T-cell (primary cell): ENCODE results near the gene CDH8. TPM values are rescaled to one million over a fixed set of nuclear protein-coding genes. Genes with fewer than 3 reads are reported as not detected.

Experiments used
- ATAC-seq, 4 experiments: fragments of 200-7000 bp in 3 of 4; fragments of 150-1000 bp in 1 of 4; cut with Tn5 transposase; replicated peaks in 1 of 4; 1 replicate in 3 of 4; 2 replicates in 1 of 4; pipeline ENCODE4 v1.10.0; 2021; ENCODE audit warnings: moderate library complexity in 3 of 4, mild to moderate bottlenecking in 2 of 4, moderate number of reproducible peaks in 1 of 4
- CTCF ChIA-PET, 2 donors: fragments of 300-600 bp; sonication (Branson Sonifier 250); formaldehyde crosslinking; loops; one replicate each; lab custom pipeline; 2022; ENCODE audit warnings: antibody characterized with exemption in 2 of 2; lab: Charles Lee
- POLR2A ChIA-PET, 2 donors: fragments of 300-600 bp; sonication (Branson Sonifier 250); formaldehyde crosslinking; loops; one replicate each; lab custom pipeline; 2022; ENCODE audit warnings: antibody characterized with exemption in 2 of 2; lab: Charles Lee
- DNase-seq, 35 experiments: peaks; one replicate each; pipeline versions ENCODE4 v3.0.0 to v3.0.0-alpha.2; 2013 to 2023
- H3K27ac ChIP-seq: one replicate; pipeline ENCODE4 v1.5.1; 2013; ENCODE audit warnings: low read length
- H3K27me3 ChIP-seq, 2 experiments: replicated peaks in 1 of 2; 1 replicate in 1 of 2; 2 replicates in 1 of 2; pipeline versions ENCODE4 v1.6.1 to v1.7.0; 2013; ENCODE audit warnings: low read length in 1 of 2, mixed read lengths in 1 of 2; ENCODE audit not compliant: control insufficient read depth in 2 of 2, insufficient read depth in 2 of 2; ENCODE audit errors: extremely low read depth in 1 of 2
- H3K36me3 ChIP-seq, 2 donors: 1 replicate in 1 of 2; 2 replicates in 1 of 2; pipeline versions ENCODE4 v1.6.1 to v1.7.0; 2013; ENCODE audit warnings: low read length in 1 of 2; ENCODE audit not compliant: control insufficient read depth in 2 of 2, insufficient read depth in 1 of 2; ENCODE audit errors: extremely low read depth in 1 of 2
- H3K4me1 ChIP-seq, 2 experiments: 1 replicate in 1 of 2; 2 replicates in 1 of 2; pipeline versions ENCODE4 v1.6.1 to v1.7.0; 2013; ENCODE audit warnings: low read length in 2 of 2, mixed read lengths in 1 of 2; ENCODE audit not compliant: insufficient read depth in 2 of 2, control insufficient read depth in 1 of 2; ENCODE audit errors: extremely low read depth in 1 of 2
- H3K4me3 ChIP-seq, 2 donors: 1 replicate in 1 of 2; 2 replicates in 1 of 2; pipeline versions ENCODE4 v1.5.1 to v1.7.0; 2013; ENCODE audit warnings: mild to moderate bottlenecking in 2 of 2, low read length in 1 of 2, moderate library complexity in 1 of 2; ENCODE audit not compliant: control insufficient read depth in 1 of 2; ENCODE audit errors: extremely low read depth in 1 of 2
- H3K9me3 ChIP-seq: 2 replicates; pipeline ENCODE4 v1.7.0; 2013
- H3K27ac Mint-ChIP-seq, 2 donors: one replicate each; pipeline ENCODE4 v1.8.0; 2020 to 2021; ENCODE audit warnings: mild to moderate bottlenecking in 2 of 2, mixed read lengths in 2 of 2
- H3K27me3 Mint-ChIP-seq, 2 donors: one replicate each; pipeline ENCODE4 v1.8.0; 2021 to 2022; ENCODE audit warnings: mixed read lengths in 2 of 2
- H3K36me3 Mint-ChIP-seq: one replicate; pipeline ENCODE4 v1.8.0; 2021; ENCODE audit warnings: mixed read lengths
- H3K4me1 Mint-ChIP-seq, 3 donors: one replicate each; pipeline ENCODE4 v1.8.0; 2020 to 2022; ENCODE audit warnings: mixed read lengths in 3 of 3, mild to moderate bottlenecking in 1 of 3
- H3K4me3 Mint-ChIP-seq, 3 donors: one replicate each; pipeline ENCODE4 v1.8.0; 2020 to 2022; ENCODE audit warnings: mild to moderate bottlenecking in 3 of 3, mixed read lengths in 3 of 3, moderate library complexity in 3 of 3
- H3K9me3 Mint-ChIP-seq, 3 donors: one replicate each; pipeline ENCODE4 v1.8.0; 2020 to 2022; ENCODE audit warnings: mixed read lengths in 3 of 3
- WGBS: methylation state at CpG from one replicate; pipeline ENCODE4 v1.1.5; 2013; ENCODE audit warnings: missing lambda C conversion rate; ENCODE audit not compliant: insufficient coverage; 5-methylcytosine and 5-hydroxymethylcytosine counted together
- total RNA-seq, 35 experiments: library from RNA in 6 of 35; stranded (reverse) in 6 of 35; fragments of 120-200 nt in 1 of 35; gene quantifications; one replicate each; pipeline versions ENCODE4 v1.2.1 to v1.2.4 and lab custom pipeline; 2013 to 2026

Gene CDH8
- total RNA-seq, 5 donors from 2014 or later (not counting 1 experiment from before 2014, with no cell fraction given): 0.39 to 1.0 TPM; not detected in 3

GRCh38 chr16:61678182-61678581, 358.1 kb downstream of the CDH8 start:
- H3K36me3 Mint-ChIP-seq: no peaks in the 10 kb centered on the region
- Histone ChIP-seq H3K9me3 (no peaks in the 10 kb centered on the region), H3K27ac (no peak overlapping the region), H3K4me1 (no peaks in the 10 kb centered on the region), H3K36me3 (no peaks in the 10 kb centered on the region), H3K4me3 (no peak overlapping the region), H3K27me3 (no peaks in the 10 kb centered on the region)
- 70% methylated on average over 1 of the region's 3 CpGs for WGBS
- no peak overlapping the region for H3K4me3 Mint-ChIP-seq
- H3K27ac Mint-ChIP-seq: no peak overlapping the region
- no peaks in the 10 kb centered on the region for H3K27me3 Mint-ChIP-seq
- no peaks in the 10 kb centered on the region for H3K4me1 Mint-ChIP-seq
- CTCF ChIA-PET: no interaction called here
- peaks cover 21 to 48% (median 30%) of the 10 kb centered on the region in 3 donors for H3K9me3 Mint-ChIP-seq
- POLR2A ChIA-PET: no interaction called here
- ATAC-seq: no peak
- no peak for DNase-seq

GRCh38 chr16:61677776-61678175, 358.5 kb downstream of the CDH8 start:
- ChIA-PET POLR2A (no interaction called here), CTCF (no interaction called here)
- Histone ChIP-seq H3K9me3 (no peaks in the 10 kb centered on the region), H3K4me3 (no peak overlapping the region), H3K27me3 (no peaks in the 10 kb centered on the region), H3K27ac (no peak overlapping the region), H3K4me1 (no peaks in the 10 kb centered on the region), H3K36me3 (no peaks in the 10 kb centered on the region)
- peaks cover 21 to 52% (median 34%) of the 10 kb centered on the region in 3 donors for H3K9me3 Mint-ChIP-seq
- H3K4me1 Mint-ChIP-seq: no peaks in the 10 kb centered on the region
- H3K4me3 Mint-ChIP-seq: no peak overlapping the region
- no peak overlapping the region for H3K27ac Mint-ChIP-seq
- H3K36me3 Mint-ChIP-seq: no peaks in the 10 kb centered on the region
- ATAC-seq: no peak
- DNase-seq: no peak
- no CpG with 5 or more reads among the region's 5 CpGs for WGBS
- no peaks in the 10 kb centered on the region for H3K27me3 Mint-ChIP-seq

DNA sequence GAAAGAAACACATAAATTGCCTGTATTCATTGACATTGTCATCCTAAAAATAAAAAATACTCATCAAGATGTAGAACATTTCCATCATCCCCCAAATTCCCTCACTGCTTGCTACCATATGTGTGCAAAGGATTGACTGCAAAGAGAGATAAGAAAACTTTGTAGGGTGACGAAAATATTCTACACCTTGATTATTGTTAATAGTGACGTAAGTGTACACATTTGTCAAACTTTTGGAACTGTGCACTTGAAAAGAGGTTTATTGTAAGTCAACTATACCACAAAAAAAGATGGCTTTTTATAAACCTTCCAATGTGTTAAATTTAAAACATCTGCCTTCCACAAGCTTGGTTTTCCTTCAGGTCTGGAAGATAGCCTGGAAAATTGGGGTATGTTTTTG, 359.5 kb downstream of the CDH8 start:
- WGBS: no CpG with 5 or more reads among the region's 2 CpGs
- CTCF ChIA-PET: no interaction called here
- Mint-ChIP-seq H3K27me3 (no peaks in the 10 kb centered on the region), H3K36me3 (no peaks in the 10 kb centered on the region), H3K27ac (no peak overlapping the region), H3K4me1 (no peaks in the 10 kb centered on the region), H3K4me3 (no peak overlapping the region), H3K9me3 (peaks cover 21 to 52% (median 30%) of the 10 kb centered on the region in 3 donors)
- DNase-seq (no peak), ATAC-seq (no peak)
- H3K27ac ChIP-seq: no peak overlapping the region
- no peaks in the 10 kb centered on the region for H3K27me3 ChIP-seq
- no peaks in the 10 kb centered on the region for H3K36me3 ChIP-seq
- POLR2A ChIA-PET: no interaction called here
- no peak overlapping the region for H3K4me3 ChIP-seq
- H3K9me3 ChIP-seq: no peaks in the 10 kb centered on the region
- no peaks in the 10 kb centered on the region for H3K4me1 ChIP-seq

GRCh38 chr16:61671161-61671560, 365.1 kb downstream of the CDH8 start:
- Histone ChIP-seq H3K9me3 (peaks cover 3% of the 10 kb centered on the region), H3K27ac (no peak overlapping the region), H3K4me3 (no peak overlapping the region), H3K36me3 (no peaks in the 10 kb centered on the region), H3K27me3 (no peaks in the 10 kb centered on the region), H3K4me1 (no peaks in the 10 kb centered on the region)
- no peak overlapping the region for H3K4me3 Mint-ChIP-seq
- no peak for ATAC-seq
- WGBS: no CpG with 5 or more reads among the region's 3 CpGs
- POLR2A ChIA-PET: no interaction called here
- peaks cover 16 to 48% (median 21%) of the 10 kb centered on the region in 3 donors for H3K9me3 Mint-ChIP-seq
- DNase-seq: no peak
- no peaks in the 10 kb centered on the region for H3K27me3 Mint-ChIP-seq
- H3K36me3 Mint-ChIP-seq: no peaks in the 10 kb centered on the region
- CTCF ChIA-PET: interaction anchor here in 1 of 2 donors (0.7 kb wide), 1 partner anchor 729 kb away, joined by 3 read pairs; no protein-coding TSS in a partner anchor
- H3K27ac Mint-ChIP-seq: no peak overlapping the region
- H3K4me1 Mint-ChIP-seq: no peaks in the 10 kb centered on the region

DNA sequence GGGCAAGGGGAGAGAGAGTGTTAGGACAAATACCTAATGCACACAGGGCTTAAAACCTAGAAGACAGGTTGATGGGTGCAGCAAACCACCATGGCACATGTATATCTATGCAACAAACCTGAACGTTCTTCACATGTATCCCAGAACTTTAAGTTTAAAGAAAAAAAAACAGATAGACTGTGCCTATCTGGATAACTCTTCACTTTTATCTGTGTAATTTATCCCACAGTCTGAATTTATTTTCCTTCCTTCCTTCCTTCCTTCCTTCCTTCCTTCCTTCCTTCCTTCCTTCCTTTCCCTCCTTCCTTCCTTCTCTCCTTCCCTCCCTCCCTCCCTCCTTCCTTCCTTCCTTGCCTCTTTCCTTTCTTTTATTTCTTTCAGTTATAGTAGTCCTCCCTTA, 370.7 kb downstream of the CDH8 start:
- no peak overlapping the region for H3K27ac Mint-ChIP-seq
- no peaks in the 10 kb centered on the region for H3K36me3 Mint-ChIP-seq
- no peak overlapping the region for H3K27ac ChIP-seq
- H3K27me3 Mint-ChIP-seq: no peaks in the 10 kb centered on the region
- no peak overlapping the region for H3K4me3 ChIP-seq
- H3K36me3 ChIP-seq: no peaks in the 10 kb centered on the region
- DNase-seq: no peak
- POLR2A ChIA-PET: no interaction called here
- H3K9me3 ChIP-seq: peaks cover 3% of the 10 kb centered on the region
- H3K4me3 Mint-ChIP-seq: no peak overlapping the region
- H3K27me3 ChIP-seq: no peaks in the 10 kb centered on the region
- H3K4me1 Mint-ChIP-seq: no peaks in the 10 kb centered on the region
- peaks cover 8 to 39% (median 15%) of the 10 kb centered on the region in 3 donors for H3K9me3 Mint-ChIP-seq
- 78% methylated on average over 1 of the region's 1 CpG for WGBS
- no peak for ATAC-seq
- no peaks in the 10 kb centered on the region for H3K4me1 ChIP-seq
- CTCF ChIA-PET: no interaction called here

GRCh38 chr16:61659936-61660335, 376.3 kb downstream of the CDH8 start:
- no peaks in the 10 kb centered on the region for H3K36me3 Mint-ChIP-seq
- Histone ChIP-seq H3K27ac (no peak overlapping the region), H3K27me3 (no peaks in the 10 kb centered on the region), H3K36me3 (no peaks in the 10 kb centered on the region), H3K4me1 (no peaks in the 10 kb centered on the region), H3K4me3 (no peak overlapping the region), H3K9me3 (peaks cover 2% of the 10 kb centered on the region)
- CTCF ChIA-PET: no interaction called here
- no peaks in the 10 kb centered on the region for H3K27me3 Mint-ChIP-seq
- DNase-seq: no peak
- H3K27ac Mint-ChIP-seq: no peak overlapping the region
- POLR2A ChIA-PET: no interaction called here
- H3K9me3 Mint-ChIP-seq: peaks cover 0 to 33% (median 5%) of the 10 kb centered on the region in 3 donors
- no peaks in the 10 kb centered on the region for H3K4me1 Mint-ChIP-seq
- no peak overlapping the region for H3K4me3 Mint-ChIP-seq
- no peak for ATAC-seq

DNA sequence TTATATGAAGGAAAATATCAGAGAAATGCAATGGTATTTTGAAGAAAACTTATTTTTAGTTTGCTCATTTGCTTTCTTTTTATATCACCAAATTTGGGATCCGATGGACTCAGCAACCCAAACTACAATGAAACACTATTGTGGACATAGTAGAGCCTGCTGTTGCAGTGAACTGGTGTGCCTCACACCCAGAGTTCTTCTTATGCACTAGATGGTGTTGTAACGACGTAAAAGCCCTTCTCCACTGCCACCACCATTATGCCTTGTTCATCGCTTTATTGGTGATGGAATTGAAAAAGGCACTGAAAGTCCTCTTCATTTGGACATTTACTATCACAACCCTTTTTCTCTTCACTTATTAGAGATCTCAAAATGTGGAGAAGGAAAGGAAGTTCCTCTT, 381.3 kb downstream of the CDH8 start:
- Histone ChIP-seq H3K9me3 (peaks cover 2% of the 10 kb centered on the region), H3K36me3 (no peaks in the 10 kb centered on the region), H3K4me1 (no peaks in the 10 kb centered on the region), H3K27ac (no peak overlapping the region), H3K27me3 (no peaks in the 10 kb centered on the region), H3K4me3 (no peak overlapping the region)
- WGBS: no CpG with 5 or more reads among the region's 4 CpGs
- DNase-seq: no peak
- no peaks in the 10 kb centered on the region for H3K4me1 Mint-ChIP-seq
- ATAC-seq: no peak
- POLR2A ChIA-PET: no interaction called here
- H3K4me3 Mint-ChIP-seq: no peak overlapping the region
- no peak overlapping the region for H3K27ac Mint-ChIP-seq
- CTCF ChIA-PET: no interaction called here
- no peaks in the 10 kb centered on the region for H3K27me3 Mint-ChIP-seq
- peaks cover 4 to 40% (median 13%) of the 10 kb centered on the region in 3 donors for H3K9me3 Mint-ChIP-seq
- H3K36me3 Mint-ChIP-seq: no peaks in the 10 kb centered on the region
